Upper lobe of left lung (tissue), 4 donors: ENCODE measurements around the gene GPR173.

Experiments
- CTCF ChIP-seq, 6 experiments: fragments of 450-650 bp in 4 of 6; fragments of 200-600 bp in 2 of 6; sonication (generic) in 2 of 6; IDR thresholded peaks; one replicate each; pipeline ENCODE4 v1.5.1; 2016 to 2019; ENCODE audit warnings: antibody characterized with exemption in 6 of 6
- EP300 ChIP-seq, 4 donors: sonication (generic); formaldehyde crosslinking; IDR thresholded peaks; one replicate each; pipeline ENCODE4 v1.5.1; 2017; ENCODE audit warnings: antibody characterized with exemption in 4 of 4, control low read depth in 2 of 4
- POLR2A ChIP-seq, 4 donors: fragments of 450-650 bp; IDR thresholded peaks; one replicate each; pipeline ENCODE4 v1.5.1; 2016 to 2017; ENCODE audit warnings: antibody characterized with exemption in 4 of 4, mild to moderate bottlenecking in 2 of 4
- POLR2AphosphoS5 ChIP-seq, 2 donors: sonication (generic); formaldehyde crosslinking; IDR thresholded peaks; one replicate each; pipeline ENCODE4 v1.5.1; 2017; ENCODE audit warnings: antibody characterized with exemption in 2 of 2

- TF ChIP-seq EP300 (IDR thresholded peaks at IDR 0.05) = no peak
- TF ChIP-seq POLR2AphosphoS5 (IDR thresholded peaks at IDR 0.05) = no peak
- no peak for TF ChIP-seq POLR2A (IDR thresholded peaks at IDR 0.05)
- TF ChIP-seq CTCF (IDR thresholded peaks at IDR 0.05) = no peak
Observed at GRCh38 chrX:53122013-53122412, 73.4 kb downstream of the GPR173 start.
